HG03565 (cell line): Measurements from ENCODE around the gene TMPRSS7.
"Not testable (repeated sequence)": the region's sequence is repeated elsewhere in the genome, so short reads cannot be mapped to it uniquely, and the experiment has no call there.

Experiments used
- ATAC-seq: cut with Tn5 transposase; IDR thresholded peaks from one replicate; pipeline ENCODE4 v1.9.1; 2021; ENCODE audit warnings: mild to moderate bottlenecking, moderate library complexity; ENCODE audit not compliant: unreplicated experiment

The TMPRSS7 gene

GRCh38 chr3:112012205-112012992 is 22.1 kb upstream of the TMPRSS7 start:
- no peak for ATAC-seq

DNA sequence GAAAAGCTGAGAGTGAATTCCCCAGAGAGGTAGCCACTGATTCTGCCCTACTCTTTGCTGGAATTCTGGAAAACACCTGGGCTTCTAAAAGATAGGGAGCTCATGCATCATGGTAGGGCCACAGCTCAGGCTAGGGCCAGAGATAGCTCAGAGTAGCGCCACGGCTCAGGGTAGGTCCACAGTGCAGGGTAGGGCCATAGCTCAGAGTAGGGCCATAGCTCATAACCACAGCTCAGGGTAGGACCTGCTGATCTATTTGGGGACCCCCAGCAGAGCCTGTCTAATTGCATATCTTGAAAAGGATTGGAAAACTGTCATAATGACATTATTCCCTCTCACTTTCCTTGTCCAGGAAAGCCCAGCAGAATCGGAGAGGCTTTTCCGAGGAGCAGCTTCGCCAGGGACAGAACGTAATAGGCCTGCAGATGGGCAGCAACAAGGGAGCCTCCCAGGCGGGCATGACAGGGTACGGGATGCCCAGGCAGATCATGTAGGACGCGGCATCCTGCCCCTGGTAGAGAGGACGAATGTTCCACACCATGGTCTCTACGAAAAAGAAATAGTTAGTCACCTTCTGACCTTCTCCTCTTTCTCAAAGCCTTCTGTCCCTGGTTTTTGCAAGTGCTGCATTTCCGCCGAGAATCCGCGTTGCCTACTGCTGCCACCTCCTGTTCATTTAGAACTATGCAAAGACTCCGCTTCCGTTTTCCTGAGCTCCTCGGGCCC is 21.3 kb upstream of the TMPRSS7 start:
- ATAC-seq: peak; percentile 74

DNA sequence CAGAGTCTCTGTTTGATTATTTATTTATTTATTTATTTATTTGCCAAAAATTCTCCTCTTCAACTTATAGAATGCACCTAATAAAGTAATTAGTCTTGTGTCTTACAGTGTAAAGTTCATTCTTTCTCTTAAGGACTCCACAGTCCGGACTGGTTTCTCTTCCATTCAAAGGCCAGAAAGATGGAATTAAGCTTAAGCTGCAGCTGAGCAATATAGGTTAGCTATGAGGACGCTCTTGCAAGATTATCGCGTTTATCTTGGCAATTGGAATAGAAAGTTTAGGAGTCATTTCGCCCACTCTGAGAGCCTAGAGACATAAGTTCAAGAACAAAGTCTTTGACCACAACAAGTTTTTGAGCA is 20.8 kb upstream of the TMPRSS7 start:
- peak; percentile 20 for ATAC-seq

- ATAC-seq: no peak
Measured at GRCh38 chr3:112017091-112017490, 17.4 kb upstream of the TMPRSS7 start.

GRCh38 chr3:112018712-112019111 is 15.8 kb upstream of the TMPRSS7 start:
- ATAC-seq: no peak

- no peak for ATAC-seq
Measured at GRCh38 chr3:112019716-112020115, 14.8 kb upstream of the TMPRSS7 start.

DNA sequence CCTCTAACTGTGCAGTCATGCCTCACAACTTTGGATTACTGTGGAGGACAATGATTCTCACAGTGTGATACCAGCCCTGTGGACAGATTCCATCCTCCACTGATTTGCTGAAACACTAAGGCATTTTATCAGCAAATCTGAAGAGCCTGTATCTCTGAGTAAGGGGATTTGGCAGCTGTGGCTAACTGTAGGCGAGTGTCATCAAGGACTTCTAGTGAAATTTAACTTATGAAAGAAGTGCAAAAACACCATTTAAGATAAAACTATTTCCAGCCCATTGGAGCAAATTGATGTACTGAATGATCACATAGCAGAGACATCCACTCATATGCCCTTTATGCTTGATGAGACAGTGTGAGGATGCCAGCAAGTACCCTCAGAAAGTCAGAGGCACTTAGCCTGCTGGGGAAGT is 13.9 kb upstream of the TMPRSS7 start:
- ATAC-seq: no peak

DNA sequence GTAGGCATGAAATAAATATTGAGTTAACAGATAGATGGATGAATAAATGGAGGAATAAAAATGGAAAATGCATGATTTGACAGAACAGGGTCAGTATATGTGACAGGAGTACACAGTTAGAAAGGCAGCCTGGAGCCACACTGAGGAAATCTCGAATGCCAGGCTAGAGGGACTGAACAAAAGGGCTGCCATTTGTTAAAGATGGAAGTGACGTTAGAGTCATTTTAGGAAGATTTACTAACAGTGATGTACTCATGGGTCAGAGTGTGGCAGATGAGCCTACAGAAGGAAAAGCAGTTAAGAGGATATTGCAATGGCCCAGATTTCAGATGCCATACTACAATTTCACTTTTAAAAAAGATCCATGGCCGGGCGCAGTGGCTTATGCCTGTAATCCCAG is 7.4 kb upstream of the TMPRSS7 start:
- no peak for ATAC-seq

GRCh38 chr3:112027826-112028225 is 6.7 kb upstream of the TMPRSS7 start:
- ATAC-seq: no peak

DNA sequence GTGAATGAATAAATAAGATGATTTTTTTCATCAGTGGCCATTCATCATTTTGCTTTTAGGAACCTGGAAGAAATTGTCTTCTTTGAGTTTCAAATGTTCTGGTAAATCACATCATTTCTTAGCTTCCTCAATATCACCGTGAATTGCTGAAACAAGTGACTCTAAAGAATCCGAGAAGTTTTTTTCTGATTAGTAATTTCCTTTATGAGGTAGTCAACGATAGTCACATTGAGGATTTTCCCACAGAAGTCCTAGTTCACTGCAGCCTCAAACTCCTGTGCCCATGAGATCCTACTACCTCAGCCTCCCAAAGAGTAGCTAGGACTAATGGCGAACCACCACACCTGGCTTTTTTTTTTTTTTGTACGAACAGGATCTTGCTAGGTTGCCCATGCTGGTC is 3.6 kb upstream of the TMPRSS7 start:
- no peak for ATAC-seq

GRCh38 chr3:112032098-112032731 is 2.3 kb upstream of the TMPRSS7 start:
- ATAC-seq: no peak

DNA sequence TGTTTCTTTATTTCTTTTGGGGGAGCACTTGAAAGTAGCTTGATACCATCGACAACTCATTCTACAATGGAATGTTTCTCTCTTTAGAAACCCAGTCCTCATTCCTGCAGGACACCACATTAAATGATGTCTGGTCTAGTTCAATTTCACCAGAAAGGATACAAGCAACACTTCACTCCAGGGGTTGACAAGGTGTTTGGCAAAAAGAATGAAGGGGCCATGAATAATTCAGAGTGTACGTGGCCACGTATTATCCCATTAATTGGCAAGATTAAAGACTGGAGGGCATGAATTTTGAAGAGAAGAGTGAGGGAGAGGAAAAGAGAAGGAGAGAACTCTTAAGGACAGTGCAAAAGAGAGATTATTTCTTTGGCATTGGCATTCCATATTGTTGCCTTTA is 705 bp downstream of the TMPRSS7 start:
- ATAC-seq: no peak

- ATAC-seq: not testable (repeated sequence)
Measured at GRCh38 chr3:112037194-112037593, 2.7 kb downstream of the TMPRSS7 start.

- no peak for ATAC-seq
Measured at GRCh38 chr3:112038863-112039262, 4.3 kb downstream of the TMPRSS7 start.

- no peak for ATAC-seq
Measured at GRCh38 chr3:112041321-112041720, 6.8 kb downstream of the TMPRSS7 start.

DNA sequence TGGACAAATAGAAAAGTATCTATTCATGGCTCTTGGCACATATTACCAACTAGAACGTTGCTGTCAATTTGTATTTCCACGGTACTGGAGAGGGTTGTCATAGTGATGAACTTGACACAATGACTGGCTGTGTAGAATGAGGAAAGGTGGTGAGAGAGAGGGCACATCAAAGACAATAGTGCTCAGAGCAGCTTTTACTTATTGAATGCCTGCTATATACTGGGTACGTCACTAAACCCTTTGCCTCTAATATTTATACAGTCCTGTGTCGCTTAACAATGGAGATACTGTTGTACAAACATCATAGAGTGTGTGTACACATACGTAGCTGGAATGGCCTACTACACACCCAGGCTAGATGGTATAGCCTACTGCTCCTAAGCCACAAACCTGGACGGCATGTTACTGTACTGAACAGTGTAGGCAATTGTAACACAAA is 8.3 kb downstream of the TMPRSS7 start:
- ATAC-seq: no peak

- peak; percentile 87 for ATAC-seq
Measured at GRCh38 chr3:112043621-112044201, 9.2 kb downstream of the TMPRSS7 start.

DNA sequence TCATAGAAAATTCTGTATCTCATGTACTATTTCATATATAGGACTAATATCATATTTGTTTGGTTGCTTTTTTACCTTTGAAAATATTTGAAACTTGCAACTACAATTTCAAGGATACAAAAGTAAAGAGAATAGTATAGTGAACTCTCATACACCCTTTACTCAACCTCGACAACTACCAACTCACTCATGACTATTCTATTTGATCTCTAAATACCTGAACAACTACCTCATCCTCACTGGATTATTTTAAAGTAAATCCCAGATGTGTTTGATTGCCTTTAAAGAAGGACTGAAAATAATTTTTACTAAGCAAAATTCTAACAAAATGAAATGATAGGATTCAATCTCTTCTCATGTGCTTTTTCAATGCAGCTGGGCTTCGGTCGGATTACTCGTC is 12.1 kb downstream of the TMPRSS7 start:
- ATAC-seq: no peak

- no peak for ATAC-seq
Measured at GRCh38 chr3:112047264-112047663, 12.7 kb downstream of the TMPRSS7 start.

DNA sequence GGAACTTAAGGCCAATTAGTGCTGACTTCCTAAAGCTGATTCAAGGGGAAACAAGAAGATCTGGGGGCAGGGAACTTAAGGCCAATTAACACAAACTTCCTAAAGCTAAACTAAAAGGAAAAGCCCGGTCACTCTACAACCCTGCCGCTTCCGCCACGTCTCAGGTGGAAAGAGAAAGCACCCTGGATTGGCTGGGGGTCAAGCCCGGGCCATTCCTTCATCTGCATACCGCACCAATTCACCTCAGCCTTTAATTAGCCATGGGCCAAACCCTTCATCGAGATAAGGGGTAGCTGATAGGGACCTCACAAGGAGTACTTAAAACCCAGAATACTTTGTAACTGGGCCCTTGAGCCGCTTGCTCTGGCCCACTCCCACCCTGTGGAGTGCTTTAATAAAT is 14.4 kb downstream of the TMPRSS7 start:
- no peak for ATAC-seq

- no peak for ATAC-seq
Measured at GRCh38 chr3:112053229-112053628, 18.7 kb downstream of the TMPRSS7 start.
